H1 (cell line): ENCODE measurements around the gene MAPK1. TPM values are rescaled to one million over a fixed set of nuclear protein-coding genes. Genes with fewer than 3 reads are reported as not detected.

Experiments used
- CTCF ChIA-PET: fragments of 300-600 bp; sonication (Branson Sonifier 250); formaldehyde crosslinking; loops from one replicate; lab custom pipeline; 2021; ENCODE audit not compliant: partially characterized antibody; lab: Charles Lee
- POLR2A ChIA-PET: fragments of 300-600 bp; sonication (Branson Sonifier 250); formaldehyde crosslinking; loops from one replicate; lab custom pipeline; 2021; ENCODE audit warnings: inconsistent platforms; ENCODE audit not compliant: partially characterized antibody; lab: Charles Lee
- DNase-seq, 2 experiments: peaks; one replicate each; pipeline versions ENCODE4 v3.0.0 to v3.0.0-alpha.2; 2010 to 2022; ENCODE audit warnings: low spot score in 2 of 2, low read depth in 1 of 2, mixed read lengths in 1 of 2
- FAIRE-seq: peaks from 2 replicates; lab custom pipeline; 2011; peaks lifted over from hg19 to GRCh38; lab: Jason Lieb, UNC
- H2AFZ ChIP-seq: 2 replicates; pipeline ENCODE4 v1.8.1; 2012; ENCODE audit warnings: low read length, inconsistent platforms
- H2AK5ac ChIP-seq: 2 replicates; pipeline ENCODE4 v1.6.1; 2013; ENCODE audit warnings: low read depth, low read length
- H2BK120ac ChIP-seq: replicated peaks from 2 replicates; pipeline ENCODE3; 2013; ENCODE audit warnings: low read depth, low read length, inconsistent platforms
- H2BK12ac ChIP-seq: 2 replicates; pipeline ENCODE4 v1.6.1; 2013; ENCODE audit warnings: low read depth, low read length
- H2BK15ac ChIP-seq: 2 replicates; pipeline ENCODE4 v1.6.1; 2013; ENCODE audit warnings: low read length
- H2BK20ac ChIP-seq: 2 replicates; pipeline ENCODE4 v1.6.1; 2013; ENCODE audit warnings: low read length
- H2BK5ac ChIP-seq: 2 replicates; pipeline ENCODE4 v1.6.1; 2013; ENCODE audit warnings: low read depth, low read length
- H3K14ac ChIP-seq: 2 replicates; pipeline ENCODE4 v1.6.1; 2013; ENCODE audit warnings: inconsistent platforms; ENCODE audit not compliant: insufficient read length
- H3K18ac ChIP-seq: 2 replicates; pipeline ENCODE4 v1.6.1; 2013; ENCODE audit warnings: low read length; ENCODE audit errors: extremely low read depth
- H3K23ac ChIP-seq: 2 replicates; pipeline ENCODE4 v1.6.1; 2013; ENCODE audit warnings: inconsistent platforms; ENCODE audit not compliant: insufficient read length
- H3K23me2 ChIP-seq: 2 replicates; pipeline ENCODE4 v1.6.1; 2013; ENCODE audit warnings: low read depth, low read length
- H3K27ac ChIP-seq: 2 replicates; pipeline ENCODE4 v1.6.1; 2011; ENCODE audit warnings: low read depth, low read length, inconsistent platforms
- H3K27me3 ChIP-seq, 4 experiments: replicated peaks in 1 of 4; 1 replicate in 1 of 4; 2 replicates in 3 of 4; pipeline versions ENCODE4 v1.6.1 to v1.8.1; 2011 to 2013; ENCODE audit warnings: low read length in 3 of 4, mild to moderate bottlenecking in 3 of 4, inconsistent platforms in 2 of 4, mixed read lengths in 2 of 4, moderate library complexity in 1 of 4; ENCODE audit not compliant: control insufficient read depth in 3 of 4, insufficient read depth in 3 of 4; ENCODE audit errors: extremely low read depth in 1 of 4
- H3K36me3 ChIP-seq, 4 experiments: 2 replicates each; pipeline versions ENCODE4 v1.6.1 to v1.8.1; 2011 to 2013; ENCODE audit warnings: mild to moderate bottlenecking in 4 of 4, low read length in 3 of 4, moderate library complexity in 2 of 4, control low read depth in 1 of 4, inconsistent platforms in 1 of 4; ENCODE audit not compliant: insufficient read depth in 4 of 4, control insufficient read depth in 2 of 4
- H3K4ac ChIP-seq: replicated peaks from 2 replicates; pipeline ENCODE3; 2013; ENCODE audit warnings: low read length, low read depth, mixed read lengths, inconsistent platforms; ENCODE audit not compliant: insufficient read length
- H3K4me1 ChIP-seq, 4 experiments: replicated peaks in 1 of 4; 1 replicate in 1 of 4; 2 replicates in 3 of 4; pipeline versions ENCODE4 v1.6.1 to v1.8.1; 2011 to 2013; ENCODE audit warnings: low read length in 3 of 4, inconsistent platforms in 2 of 4, mixed read lengths in 1 of 4; ENCODE audit not compliant: insufficient read depth in 4 of 4, control insufficient read depth in 3 of 4
- H3K4me2 ChIP-seq, 2 experiments: 2 replicates each; pipeline versions ENCODE4 v1.6.1 to v1.8.1; 2011 to 2013; ENCODE audit warnings: low read depth in 2 of 2, low read length in 2 of 2, control low read depth in 1 of 2, inconsistent platforms in 1 of 2, mild to moderate bottlenecking in 1 of 2; ENCODE audit not compliant: insufficient read depth in 1 of 2
- H3K4me3 ChIP-seq, 4 experiments: fragments of 200-600, 300-600 bp in 1 of 4; sonication (generic), shearing (Covaris generic), sonication (Bioruptor Twin) in 1 of 4; 2 replicates each; pipeline versions ENCODE4 v1.5.1 to v1.8.1; 2011 to 2016; ENCODE audit warnings: low read length in 4 of 4, low read depth in 3 of 4, control low read depth in 2 of 4, inconsistent platforms in 2 of 4, mild to moderate bottlenecking in 2 of 4, mixed read lengths in 1 of 4, moderate library complexity in 1 of 4; ENCODE audit not compliant: insufficient read depth in 2 of 4; ENCODE audit errors: extremely low read depth in 1 of 4
- H3K56ac ChIP-seq: replicated peaks from 2 replicates; pipeline ENCODE3; 2013; ENCODE audit warnings: low read depth, mild to moderate bottlenecking, mixed read lengths, low read length, inconsistent platforms; ENCODE audit not compliant: insufficient read length
- H3K79me1 ChIP-seq: 2 replicates; pipeline ENCODE4 v1.6.1; 2013; ENCODE audit warnings: low read depth, low read length, control low read depth
- H3K79me2 ChIP-seq, 2 experiments: 2 replicates each; pipeline versions ENCODE4 v1.6.1 to v1.8.1; 2012 to 2013; ENCODE audit warnings: low read length in 2 of 2, mild to moderate bottlenecking in 2 of 2, inconsistent platforms in 1 of 2; ENCODE audit not compliant: insufficient read depth in 2 of 2, control insufficient read depth in 1 of 2
- H3K9ac ChIP-seq, 4 experiments: replicated peaks in 1 of 4; 1 replicate in 1 of 4; 2 replicates in 3 of 4; pipeline versions ENCODE4 v1.6.1 to v1.8.1; 2011 to 2013; ENCODE audit warnings: low read depth in 3 of 4, low read length in 3 of 4, control low read depth in 2 of 4, mild to moderate bottlenecking in 2 of 4, moderate library complexity in 2 of 4, inconsistent platforms in 1 of 4; ENCODE audit errors: extremely low read depth in 1 of 4
- H3K9me3 ChIP-seq, 2 experiments: 2 replicates each; pipeline versions ENCODE4 v1.6.1 to v1.8.1; 2012 to 2013; ENCODE audit warnings: mild to moderate bottlenecking in 2 of 2, moderate library complexity in 2 of 2, control low read depth in 1 of 2, inconsistent platforms in 1 of 2, low read depth in 1 of 2, low read length in 1 of 2, mixed read lengths in 1 of 2; ENCODE audit not compliant: insufficient read depth in 2 of 2
- H4K20me1 ChIP-seq, 2 experiments: replicated peaks in 1 of 2; 2 replicates each; pipeline versions ENCODE3 to v1.8.1; 2011 to 2013; ENCODE audit warnings: inconsistent platforms in 2 of 2, low read length in 2 of 2, mild to moderate bottlenecking in 1 of 2; ENCODE audit not compliant: insufficient read depth in 2 of 2, control insufficient read depth in 1 of 2
- H4K5ac ChIP-seq: 2 replicates; pipeline ENCODE4 v1.6.1; 2013; ENCODE audit warnings: low read length, low read depth, mixed read lengths, inconsistent platforms; ENCODE audit not compliant: insufficient read length
- H4K8ac ChIP-seq: 2 replicates; pipeline ENCODE4 v1.8.0; 2013; ENCODE audit warnings: mild to moderate bottlenecking, moderate library complexity, low read length, inconsistent platforms; ENCODE audit not compliant: insufficient read depth; ENCODE audit errors: extremely low read depth
- H4K91ac ChIP-seq: replicated peaks from 2 replicates; pipeline ENCODE3; 2013; ENCODE audit warnings: low read length, mixed read lengths, inconsistent platforms; ENCODE audit not compliant: insufficient read length
- MAX ChIP-seq: IDR thresholded peaks from 2 replicates; pipeline ENCODE4 v1.6.1; 2012; ENCODE audit warnings: inconsistent platforms
- POLR2AphosphoS5 ChIP-seq: IDR thresholded peaks from 2 replicates; pipeline ENCODE4 v1.6.1; 2011; ENCODE audit warnings: low read depth, low read length
- SUZ12 ChIP-seq: fragments of 200-600 bp; sonication (generic); IDR thresholded peaks from 2 replicates; pipeline ENCODE4 v1.6.1; 2012; ENCODE audit warnings: mild to moderate bottlenecking, inconsistent platforms, low read length, moderate library complexity, mixed read lengths
- WGBS, 2 experiments: shearing (Covaris generic) in 1 of 2; methylation state at CpG; one replicate each; pipeline versions ENCODE4 v1.1.6 to v1.1.7; 2013 to 2015; ENCODE audit warnings: low lambda C conversion rate in 2 of 2, mixed read lengths in 2 of 2, inconsistent platforms in 1 of 2, low coverage in 1 of 2, missing lambda C conversion rate in 1 of 2; ENCODE audit not compliant: insufficient replicate concordance in 2 of 2, insufficient coverage in 1 of 2, insufficient read length in 1 of 2; ENCODE audit errors: extremely low coverage in 1 of 2, missing lambda C conversion rate in 1 of 2; 5-methylcytosine and 5-hydroxymethylcytosine counted together
- polyA plus RNA-seq, 7 experiments: library from polyadenylated mRNA; depleted of rRNA in 3 of 7; stranded (reverse) in 5 of 7; unstranded in 2 of 7; fragments of >200 nt in 5 of 7; fragments of 200-250 nt in 2 of 7; gene quantifications; 1 replicate in 5 of 7; 2 replicates in 1 of 7; 4 replicates in 1 of 7; pipeline versions ENCODE4 v1.2.1 to v1.2.3, GENCODE V29; 2011 to 2013; ENCODE audit warnings: missing spikeins in 2 of 7, mixed read lengths in 2 of 7
- total RNA-seq: library from RNA; stranded (reverse); fragmentation: NEBNext Ultra II Directional; extraction: Animal tissue kit (Norgen Biotek cat#: 25700); gene quantifications from 2 replicates; pipeline ENCODE4 v1.2.1, GENCODE V29; 2021

MAPK1 gene
- total and polyA plus RNA-seq, 2 of the 8 experiments (the other 6 are each of a cell fraction or from before 2014, with no cell fraction given) = 28.1 to 101 TPM

GRCh38 chr22:21758091-21758864 lies 109.2 kb downstream of the MAPK1 start:
- H2BK20ac ChIP-seq = no peak overlapping the region
- CTCF ChIA-PET = interaction anchor here (1.2 to 2.0 kb wide), 3 partner anchors 169 to 190 kb away, joined by 3 to 8 read pairs (median 4); no protein-coding TSS in a partner anchor
- H3K4ac ChIP-seq = no peak overlapping the region
- no peaks in the 10 kb centered on the region for H3K23me2 ChIP-seq
- peaks cover 2 to 22% (median 14%) of the 10 kb centered on the region in 4 experiments; a peak in 6 of 8 replicates for H3K36me3 ChIP-seq
- H3K4me2 ChIP-seq = no peak overlapping the region
- no peak overlapping the region for H3K56ac ChIP-seq
- H3K79me2 ChIP-seq = no peaks in the 10 kb centered on the region
- POLR2A ChIA-PET = interaction anchor here (1.4 kb wide), 2 partner anchors 22 to 23 kb away, joined by 3 to 4 read pairs; partner anchors contain the start of gene YPEL1
- no peak overlapping the region for H4K8ac ChIP-seq
- H3K4me3 ChIP-seq = no peak overlapping the region
- no peak overlapping the region for H3K23ac ChIP-seq
- H3K14ac ChIP-seq = no peak overlapping the region
- H3K27me3 ChIP-seq = no peaks in the 10 kb centered on the region
- WGBS, 2 experiments = 96% methylated on average over 21 of the region's 21 CpGs; no CpG with 5 or more reads in 1 of the 2 experiments
- DNase-seq (no peak), FAIRE-seq (no peak)
- no peak overlapping the region for H4K91ac ChIP-seq
- no peaks in the 10 kb centered on the region; the same call in 1 of the 2 replicates for H3K79me1 ChIP-seq
- H3K9ac ChIP-seq = no peak overlapping the region
- no peaks in the 10 kb centered on the region; a peak in 1 of 7 replicates for H3K4me1 ChIP-seq
- no peak overlapping the region for H2BK120ac ChIP-seq
- no peak for TF ChIP-seq MAX
- peak; percentile 16; the same call in 1 of the 2 replicates for TF ChIP-seq SUZ12
- peak; percentile 66; the same call in 1 of the 2 replicates for TF ChIP-seq POLR2AphosphoS5
- no peak overlapping the region for H2AK5ac ChIP-seq
- no peak overlapping the region for H3K27ac ChIP-seq
- no peak overlapping the region for H4K5ac ChIP-seq
- no peak overlapping the region for H2AFZ ChIP-seq
- H3K9me3 ChIP-seq = no peaks in the 10 kb centered on the region
- H2BK12ac ChIP-seq = no peak overlapping the region
- H2BK15ac ChIP-seq = no peak overlapping the region
- no peak overlapping the region for H2BK5ac ChIP-seq
- no peak overlapping the region for H3K18ac ChIP-seq
- peaks cover 4 to 9% of the 10 kb centered on the region in 2 experiments for H4K20me1 ChIP-seq
